GM19372 (cell line): ENCODE data around the gene CASP2.
"Not testable (repeated sequence)": the region's sequence is repeated elsewhere in the genome, so short reads cannot be mapped to it uniquely, and the experiment has no call there.

Source experiments
- ATAC-seq: cut with Tn5 transposase; IDR thresholded peaks from one replicate; pipeline ENCODE4 v1.9.1; 2021; ENCODE audit warnings: mild to moderate bottlenecking, low read depth, moderate library complexity; ENCODE audit not compliant: unreplicated experiment

Gene CASP2

GRCh38 chr7:143263266-143264195, 24.6 kb upstream of the CASP2 start, which contains the start of gene GSTK1:
GSTK1 (plus strand) TSS chr7:143263441; CDS start chr7:143263514, 73 bp downstream.
- peak; percentile 96 for ATAC-seq

GRCh38 chr7:143264196-143264568, 24.0 kb upstream of the CASP2 start:
- ATAC-seq: not testable (repeated sequence)

GRCh38 chr7:143265017-143265693, 23.0 kb upstream of the CASP2 start:
- ATAC-seq: no peak

GRCh38 chr7:143269251-143269650, 18.9 kb upstream of the CASP2 start:
- ATAC-seq: no peak

DNA sequence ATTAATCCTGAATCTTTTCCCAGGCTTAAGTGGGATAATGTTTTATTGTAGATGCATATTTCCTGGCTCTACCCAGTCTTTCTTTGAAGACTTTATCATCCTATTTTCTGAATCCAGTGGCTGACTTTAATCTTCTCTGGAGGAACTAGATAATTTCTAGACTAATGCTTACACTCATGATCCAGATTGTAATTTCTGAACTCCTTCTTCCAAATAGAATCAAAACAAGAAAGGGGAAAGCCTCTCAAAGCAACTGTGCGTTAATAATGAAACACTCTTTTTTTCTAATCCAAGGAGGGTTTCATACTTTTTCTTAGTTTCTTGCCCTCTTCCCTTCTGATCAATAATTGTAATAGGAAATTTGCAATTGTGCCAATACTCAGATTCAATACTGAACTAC, 16.9 kb upstream of the CASP2 start:
- ATAC-seq: no peak

DNA sequence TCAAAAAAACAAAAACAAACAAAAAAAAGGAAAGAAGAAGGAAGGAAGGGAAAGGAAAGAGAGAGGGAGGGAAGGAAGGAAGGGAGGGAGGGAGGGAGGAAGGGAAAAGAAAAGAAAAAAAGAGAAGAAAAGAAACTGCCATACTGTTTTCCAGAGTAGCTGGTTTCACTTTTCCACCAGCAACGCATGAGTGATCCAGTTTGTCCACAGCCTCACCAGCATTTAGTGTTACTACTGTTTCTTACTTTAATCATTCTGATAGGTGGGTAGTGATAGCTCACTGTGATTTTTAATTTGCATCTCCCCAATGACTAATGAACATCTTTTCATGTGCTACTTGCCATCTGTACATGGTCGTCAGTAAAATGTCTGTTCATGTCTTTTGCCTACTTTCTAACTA, 15.3 kb upstream of the CASP2 start:
- no peak for ATAC-seq

GRCh38 chr7:143279186-143280098, 8.7 kb upstream of the CASP2 start:
- ATAC-seq: peak; percentile 53

GRCh38 chr7:143280160-143280559, 8.0 kb upstream of the CASP2 start:
- no peak for ATAC-seq

- no peak for ATAC-seq
Measured at GRCh38 chr7:143280566-143280965, 7.6 kb upstream of the CASP2 start.

GRCh38 chr7:143281529-143281928, 6.6 kb upstream of the CASP2 start:
- ATAC-seq: no peak

- no peak for ATAC-seq
Measured at GRCh38 chr7:143282124-143282523, 6.0 kb upstream of the CASP2 start.

- ATAC-seq: no peak
Measured at GRCh38 chr7:143283381-143283780, 4.8 kb upstream of the CASP2 start.

GRCh38 chr7:143284591-143285469, 3.3 kb upstream of the CASP2 start, which contains the start of gene TMEM139:
TMEM139 (plus strand) TSS chr7:143284958; CDS start chr7:143285958, 1,000 bp downstream.
- no peak for ATAC-seq

- no peak for ATAC-seq
Measured at GRCh38 chr7:143285470-143285778, 2.7 kb upstream of the CASP2 start.

- no peak for ATAC-seq
Measured at GRCh38 chr7:143285806-143286521, 2.2 kb upstream of the CASP2 start.

GRCh38 chr7:143286522-143286890, 1.6 kb upstream of the CASP2 start:
- no peak for ATAC-seq

DNA sequence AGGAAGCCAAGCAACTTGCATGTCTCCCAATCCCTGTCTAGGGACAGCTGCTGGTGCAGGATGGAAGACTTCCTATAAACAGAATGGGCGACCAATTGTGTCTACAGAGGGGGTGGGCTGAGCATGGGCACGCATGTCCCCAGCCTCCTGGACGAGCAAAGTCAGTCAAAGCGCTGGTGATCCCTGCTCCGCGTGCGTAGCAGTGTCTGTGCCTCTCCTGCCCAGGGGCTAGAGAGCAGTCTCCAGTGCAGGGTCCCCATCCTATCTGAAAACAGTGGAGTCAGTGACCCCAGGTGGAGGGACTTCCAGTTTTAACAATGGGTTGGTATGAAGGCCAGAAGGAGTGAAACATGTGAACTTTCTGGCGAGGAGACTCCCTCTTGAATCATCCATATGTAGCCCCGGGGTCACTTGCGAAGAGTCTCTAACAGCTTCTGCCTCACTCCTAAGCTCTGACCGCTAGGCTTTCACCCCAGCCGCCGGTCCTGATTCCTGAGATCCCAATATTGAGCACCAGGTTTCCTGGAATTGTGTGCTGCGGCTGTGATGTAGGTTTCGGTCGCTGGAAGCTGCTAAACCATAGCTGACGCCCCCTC, 714 bp upstream of the CASP2 start:
- ATAC-seq: no peak

DNA sequence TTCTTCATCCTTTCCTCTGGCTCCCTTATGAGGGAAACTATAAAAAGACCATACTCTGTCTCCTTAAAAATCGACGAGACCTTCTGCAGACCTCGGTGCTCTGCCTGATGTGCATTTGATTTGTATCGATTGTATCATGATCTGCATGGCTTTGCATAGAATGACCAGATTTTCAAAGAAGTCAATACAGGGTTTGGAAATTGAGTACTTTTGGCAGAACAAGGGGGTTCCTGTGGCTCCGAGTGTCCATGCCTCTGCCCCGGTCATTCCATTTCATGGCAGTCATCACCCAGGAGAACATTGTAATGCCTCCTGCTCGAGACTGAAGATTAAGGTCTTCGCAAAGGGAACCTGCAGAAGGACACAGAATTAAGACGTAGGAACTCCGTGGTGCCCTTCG, 685 bp downstream of the CASP2 start:
- ATAC-seq: no peak

- ATAC-seq: no peak
Measured at GRCh38 chr7:143289421-143289820, 1.3 kb downstream of the CASP2 start.
